Stomach (tissue), 9 donors: ENCODE measurements around the gene EIF3L. TPM values are rescaled to one million over a fixed set of nuclear protein-coding genes. Genes with fewer than 3 reads are reported as not detected.

Experiments
- DNase-seq, 2 donors: peaks; one replicate each; pipeline versions ENCODE4 v3.0.0 to v3.0.0-alpha.2; 2013 to 2019
- H3K27ac ChIP-seq, 5 donors: fragments of 200-600 bp in 4 of 5; sonication (generic) in 4 of 5; one replicate each; pipeline ENCODE4 v1.5.1; 2013 to 2019; ENCODE audit warnings: mild to moderate bottlenecking in 1 of 5, moderate library complexity in 1 of 5
- H3K27me3 ChIP-seq, 3 donors: fragments of 200-600 bp; sonication (generic); one replicate each; pipeline ENCODE4 v1.5.1; 2017 to 2019; ENCODE audit warnings: mixed run types in 1 of 3
- H3K36me3 ChIP-seq, 4 donors: fragments of 200-600 bp; sonication (generic); 1 replicate in 3 of 4; 2 replicates in 1 of 4; pipeline ENCODE4 v1.5.1; 2016 to 2019
- H3K4me1 ChIP-seq, 4 donors: fragments of 200-600 bp; sonication (generic); one replicate each; pipeline ENCODE4 v1.5.1; 2016 to 2019
- H3K4me3 ChIP-seq, 4 donors: fragments of 200-600 bp; sonication (generic) in 3 of 4; one replicate each; pipeline ENCODE4 v1.5.1; 2016 to 2019; ENCODE audit warnings: mild to moderate bottlenecking in 1 of 4
- H3K9me3 ChIP-seq, 4 donors: fragments of 200-600 bp; sonication (generic); one replicate each; pipeline ENCODE4 v1.5.1; 2016 to 2019
- EP300 ChIP-seq: sonication (generic); formaldehyde crosslinking; IDR thresholded peaks from one replicate; pipeline ENCODE4 v1.6.1; 2017; ENCODE audit warnings: antibody characterized with exemption
- POLR2A ChIP-seq, 4 donors: fragments of 450-650 bp; IDR thresholded peaks; one replicate each; pipeline ENCODE4 v1.6.1; 2016; ENCODE audit warnings: antibody characterized with exemption in 4 of 4, control low read depth in 2 of 4, mild to moderate bottlenecking in 1 of 4, moderate library complexity in 1 of 4
- POLR2AphosphoS5 ChIP-seq, 3 donors: sonication (generic); formaldehyde crosslinking; IDR thresholded peaks; one replicate each; pipeline ENCODE4 v1.6.1; 2016; ENCODE audit warnings: antibody characterized with exemption in 3 of 3
- WGBS, 5 donors: extraction: QIAGEN DNeasy Blood & Tissue Kit in 3 of 5; methylation state at CpG; one replicate each; pipeline versions ENCODE4 v1.1.5 to v1.1.7; 2013 to 2018; 5-methylcytosine and 5-hydroxymethylcytosine counted together
- intact Hi-C: fragments of 100-400 bp; cut with DNase I; formaldehyde crosslinking; loops from one replicate; pipeline ENCODE4 v1.15.1; 2023; ENCODE audit warnings: low total_unique reads
- polyA plus RNA-seq, 3 donors: library from polyadenylated mRNA; stranded (reverse); fragments of 200-250 nt; gene quantifications; one replicate each; pipeline ENCODE4 v1.2.3, GENCODE V29; 2013
- total RNA-seq, 5 donors: library from RNA; depleted of rRNA; stranded (reverse); fragments of >200 nt; gene quantifications; one replicate each; pipeline versions ENCODE4 v1.1.0 to v1.2.3, GENCODE V29; 2014 to 2016
- TF ChIP-seq, protein P1 (sequence below), 7 experiments: fragments of 450-650 bp in 4 of 7; fragments of 200-600 bp in 3 of 7; sonication (generic) in 3 of 7; IDR thresholded peaks; one replicate each; pipeline ENCODE4 v1.5.1; 2016 to 2019; ENCODE audit warnings: antibody characterized with exemption in 7 of 7, control low read depth in 2 of 7, mild to moderate bottlenecking in 1 of 7
- donor health status: healthy with polysubstance abuse.
- donor health status: Bipolar disorder and iron deficiency.
- donor health status: healthy.

EIF3L gene
- total and polyA plus RNA-seq, 8 donors: 254 to 657 (median 381) TPM

DNA sequence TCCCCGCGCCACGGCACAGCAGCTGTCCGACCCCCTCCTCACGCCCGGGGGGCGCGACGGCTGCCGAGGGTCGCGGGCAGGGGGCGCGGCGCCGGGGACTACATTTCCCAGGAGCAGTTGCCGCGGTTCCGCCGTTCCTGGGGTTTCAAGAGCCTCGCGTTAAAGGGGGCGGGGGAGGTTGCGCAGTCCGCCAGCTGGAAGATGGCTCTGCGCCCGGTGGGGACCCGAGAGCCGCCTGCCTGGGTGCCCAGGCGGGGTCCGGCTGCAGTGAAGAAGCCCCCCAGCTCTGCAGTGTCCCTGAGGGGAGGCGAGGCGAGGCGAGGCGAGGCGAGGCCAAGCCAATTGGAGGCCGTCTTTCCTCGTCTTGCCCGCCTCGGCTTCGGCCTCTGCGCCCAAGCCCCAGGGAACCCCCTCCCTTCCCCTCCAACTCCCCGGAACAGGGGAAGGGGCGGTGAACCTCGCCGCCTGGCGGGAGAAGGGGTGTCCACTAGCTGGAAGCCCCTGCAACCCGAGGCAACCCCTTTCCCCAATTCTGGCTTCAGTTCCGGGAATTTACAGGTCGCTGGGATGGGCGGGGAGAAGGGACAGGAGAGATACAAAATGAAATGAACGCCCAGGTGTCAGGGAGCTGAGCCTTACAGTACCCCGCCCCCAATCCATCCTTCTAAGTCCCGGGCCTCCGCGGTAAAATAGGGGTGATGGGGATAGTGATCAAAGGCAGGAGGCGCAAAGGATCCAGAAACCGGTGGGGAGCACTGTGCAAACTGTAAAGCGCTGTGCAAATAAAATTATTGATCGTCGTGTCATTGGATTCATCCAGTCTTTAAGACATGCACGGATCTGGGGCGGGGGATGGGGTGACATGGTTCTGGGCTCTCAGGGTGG is 46.7 kb upstream of the EIF3L start:
- intact Hi-C loops: no loop called here

DNA sequence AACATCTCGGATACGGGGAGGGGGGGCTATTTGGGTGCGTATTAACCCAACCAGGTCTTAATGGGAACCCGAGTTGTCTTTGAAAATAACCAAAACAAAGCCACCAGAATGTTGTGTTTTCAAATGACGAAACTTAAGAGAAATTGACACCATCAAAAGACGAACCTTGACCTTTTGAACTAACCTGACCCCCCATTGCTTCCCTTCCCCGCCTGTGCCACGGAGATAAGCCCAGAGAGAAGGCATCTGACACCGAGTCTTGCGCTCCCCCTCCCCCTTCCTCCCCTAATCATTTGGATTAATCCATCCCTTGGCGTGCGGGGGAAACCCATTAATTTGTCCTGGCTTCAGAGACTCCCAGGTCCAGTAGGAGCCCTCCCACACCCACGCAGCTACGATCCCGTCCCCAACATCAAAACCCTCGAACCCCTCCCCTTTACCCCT is 46.0 kb upstream of the EIF3L start:
- intact Hi-C loops: no loop called here
- Histone ChIP-seq H3K27me3 (peaks cover 0 to 7% (median 0%) of the 10 kb centered on the region in 3 donors), H3K4me1 (peaks cover 30 to 64% (median 59%) of the 10 kb centered on the region in 4 donors), H3K36me3 (no peaks in the 10 kb centered on the region), H3K27ac (peak overlapping the region in 3 of 5 donors; percentile 48 to 90 (median 73)), H3K4me3 (peak overlapping the region; percentile 44 to 65 (median 61)), H3K9me3 (no peaks in the 10 kb centered on the region)
- TF ChIP-seq EP300 (no peak), POLR2AphosphoS5 (IDR thresholded peaks at IDR 0.05) (no peak), POLR2A (IDR thresholded peaks at IDR 0.05) (no peak)
- TF ChIP-seq, protein P1, sequence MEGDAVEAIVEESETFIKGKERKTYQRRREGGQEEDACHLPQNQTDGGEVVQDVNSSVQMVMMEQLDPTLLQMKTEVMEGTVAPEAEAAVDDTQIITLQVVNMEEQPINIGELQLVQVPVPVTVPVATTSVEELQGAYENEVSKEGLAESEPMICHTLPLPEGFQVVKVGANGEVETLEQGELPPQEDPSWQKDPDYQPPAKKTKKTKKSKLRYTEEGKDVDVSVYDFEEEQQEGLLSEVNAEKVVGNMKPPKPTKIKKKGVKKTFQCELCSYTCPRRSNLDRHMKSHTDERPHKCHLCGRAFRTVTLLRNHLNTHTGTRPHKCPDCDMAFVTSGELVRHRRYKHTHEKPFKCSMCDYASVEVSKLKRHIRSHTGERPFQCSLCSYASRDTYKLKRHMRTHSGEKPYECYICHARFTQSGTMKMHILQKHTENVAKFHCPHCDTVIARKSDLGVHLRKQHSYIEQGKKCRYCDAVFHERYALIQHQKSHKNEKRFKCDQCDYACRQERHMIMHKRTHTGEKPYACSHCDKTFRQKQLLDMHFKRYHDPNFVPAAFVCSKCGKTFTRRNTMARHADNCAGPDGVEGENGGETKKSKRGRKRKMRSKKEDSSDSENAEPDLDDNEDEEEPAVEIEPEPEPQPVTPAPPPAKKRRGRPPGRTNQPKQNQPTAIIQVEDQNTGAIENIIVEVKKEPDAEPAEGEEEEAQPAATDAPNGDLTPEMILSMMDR (IDR thresholded peaks at IDR 0.05): no peak
- DNase-seq: peak in 1 of 2 donors; percentile 70
- WGBS, 5 donors: 20 to 47% (median 28%) methylated on average over 16 of the region's 16 CpGs

More for the DNA sequence above, 46.7 kb upstream of the EIF3L start:
- H3K36me3 ChIP-seq: no peaks in the 10 kb centered on the region
- WGBS, 5 donors: 1 to 5% (median 1%) methylated on average over 20 to 63 of the region's 63 CpGs
- TF ChIP-seq, protein P1 (IDR thresholded peaks at IDR 0.05): no peak
- peak in 2 of 3 donors; percentile 26 to 47 for TF ChIP-seq POLR2AphosphoS5 (IDR thresholded peaks at IDR 0.05)
- peak overlapping the region; percentile 44 to 65 (median 61) for H3K4me3 ChIP-seq
- peak overlapping the region; percentile 48 to 83 (median 72) for H3K27ac ChIP-seq
- H3K4me1 ChIP-seq: peaks cover 27 to 58% (median 55%) of the 10 kb centered on the region in 4 donors
- no peaks in the 10 kb centered on the region for H3K9me3 ChIP-seq
- peak; percentile 60 to 93 for DNase-seq
- H3K27me3 ChIP-seq: peaks cover 0 to 7% (median 0%) of the 10 kb centered on the region in 3 donors

GRCh38 chr22:37803639-37804351 is 45.4 kb upstream of the EIF3L start:
- peak overlapping the region in 3 of 4 donors; percentile 56 to 62 (median 58) for H3K4me3 ChIP-seq
- WGBS, 5 donors: 52 to 63% (median 60%) methylated on average over 25 to 34 of the region's 34 CpGs
- H3K4me1 ChIP-seq: peaks cover 35 to 70% (median 64%) of the 10 kb centered on the region in 4 donors
- TF ChIP-seq POLR2A (IDR thresholded peaks at IDR 0.05): no peak
- TF ChIP-seq, protein P1 (IDR thresholded peaks at IDR 0.05): no peak
- no peak for TF ChIP-seq EP300
- TF ChIP-seq POLR2AphosphoS5 (IDR thresholded peaks at IDR 0.05): no peak
- no peaks in the 10 kb centered on the region for H3K9me3 ChIP-seq
- no peak for DNase-seq
- intact Hi-C loops: no loop called here
- H3K27me3 ChIP-seq: peaks cover 0 to 7% (median 0%) of the 10 kb centered on the region in 3 donors
- peak overlapping the region in 4 of 5 donors; percentile 89 to 91 (median 90) for H3K27ac ChIP-seq
- no peaks in the 10 kb centered on the region for H3K36me3 ChIP-seq

GRCh38 chr22:37804352-37804880 is 44.8 kb upstream of the EIF3L start:
- TF ChIP-seq POLR2AphosphoS5 (IDR thresholded peaks at IDR 0.05): no peak
- TF ChIP-seq POLR2A (IDR thresholded peaks at IDR 0.05): no peak
- TF ChIP-seq, protein P1 (IDR thresholded peaks at IDR 0.05): no peak
- no peak for TF ChIP-seq EP300
- H3K4me3 ChIP-seq: peak overlapping the region; percentile 53 to 62 (median 57)
- WGBS, 5 donors: 4 to 17% (median 8%) methylated on average over 8 to 28 of the region's 29 CpGs
- H3K4me1 ChIP-seq: peaks cover 35 to 76% (median 70%) of the 10 kb centered on the region in 4 donors
- H3K36me3 ChIP-seq: no peaks in the 10 kb centered on the region
- H3K9me3 ChIP-seq: no peaks in the 10 kb centered on the region
- H3K27me3 ChIP-seq: peaks cover 0 to 7% (median 0%) of the 10 kb centered on the region in 3 donors
- peak overlapping the region; percentile 89 to 95 (median 90) for H3K27ac ChIP-seq
- DNase-seq: peak in 1 of 2 donors; percentile 58
- intact Hi-C loops: no loop called here
